ENCODE data around the gene TTC12.

DNA sequence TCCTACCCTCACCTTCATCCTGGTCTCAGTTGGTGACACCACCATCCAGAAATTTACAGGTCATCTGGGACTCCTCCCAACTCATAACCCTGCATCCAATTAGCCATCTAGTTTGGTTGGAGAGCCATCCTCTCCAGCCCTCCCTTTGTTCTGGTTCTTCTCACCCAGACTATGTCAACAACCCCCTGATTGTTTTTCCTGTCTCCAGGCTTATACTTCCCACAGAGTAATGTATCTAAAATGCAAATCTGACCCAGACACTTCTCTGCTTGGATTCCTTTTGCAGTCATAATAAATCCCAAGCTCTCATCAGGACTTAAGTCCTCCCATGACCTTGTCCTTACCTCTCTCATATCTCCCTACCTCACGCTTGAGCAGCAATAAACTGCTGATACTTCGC is 3.0 kb downstream of the TTC12 start:
- TF ChIP-seq, protein P1, sequence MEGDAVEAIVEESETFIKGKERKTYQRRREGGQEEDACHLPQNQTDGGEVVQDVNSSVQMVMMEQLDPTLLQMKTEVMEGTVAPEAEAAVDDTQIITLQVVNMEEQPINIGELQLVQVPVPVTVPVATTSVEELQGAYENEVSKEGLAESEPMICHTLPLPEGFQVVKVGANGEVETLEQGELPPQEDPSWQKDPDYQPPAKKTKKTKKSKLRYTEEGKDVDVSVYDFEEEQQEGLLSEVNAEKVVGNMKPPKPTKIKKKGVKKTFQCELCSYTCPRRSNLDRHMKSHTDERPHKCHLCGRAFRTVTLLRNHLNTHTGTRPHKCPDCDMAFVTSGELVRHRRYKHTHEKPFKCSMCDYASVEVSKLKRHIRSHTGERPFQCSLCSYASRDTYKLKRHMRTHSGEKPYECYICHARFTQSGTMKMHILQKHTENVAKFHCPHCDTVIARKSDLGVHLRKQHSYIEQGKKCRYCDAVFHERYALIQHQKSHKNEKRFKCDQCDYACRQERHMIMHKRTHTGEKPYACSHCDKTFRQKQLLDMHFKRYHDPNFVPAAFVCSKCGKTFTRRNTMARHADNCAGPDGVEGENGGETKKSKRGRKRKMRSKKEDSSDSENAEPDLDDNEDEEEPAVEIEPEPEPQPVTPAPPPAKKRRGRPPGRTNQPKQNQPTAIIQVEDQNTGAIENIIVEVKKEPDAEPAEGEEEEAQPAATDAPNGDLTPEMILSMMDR (optimal IDR thresholded peaks at IDR 0.05 in 1 of 3, IDR thresholded peaks at IDR 0.05 in 1 of 3, conservative IDR thresholded peaks at IDR 0.05 in 1 of 3; ENCODE audit: extremely low read depth in 1 of 3, insufficient read depth in 2 of 3, low read length in 3 of 3): no peak
- TF ChIP-seq EZH2 (IDR thresholded peaks at IDR 0.05; ENCODE audit: low read length): no peak

All from keratinocyte (primary cell).